NCI-H1694 (cell line): ENCODE measurements around the gene ENSA.
"Not testable (repeated sequence)": the region's sequence is repeated elsewhere in the genome, so short reads cannot be mapped to it uniquely, and the experiment has no call there.

Experiments
- DNase-seq: peaks from one replicate; lab custom pipeline; 2025; lab: John Stamatoyannopoulos, UW

ENSA gene

GRCh38 chr1:150580966-150581365, 48.4 kb downstream of the ENSA start:
- not testable (repeated sequence) for DNase-seq

GRCh38 chr1:150579945-150580642, 49.3 kb downstream of the ENSA start:
- no peak for DNase-seq

DNA sequence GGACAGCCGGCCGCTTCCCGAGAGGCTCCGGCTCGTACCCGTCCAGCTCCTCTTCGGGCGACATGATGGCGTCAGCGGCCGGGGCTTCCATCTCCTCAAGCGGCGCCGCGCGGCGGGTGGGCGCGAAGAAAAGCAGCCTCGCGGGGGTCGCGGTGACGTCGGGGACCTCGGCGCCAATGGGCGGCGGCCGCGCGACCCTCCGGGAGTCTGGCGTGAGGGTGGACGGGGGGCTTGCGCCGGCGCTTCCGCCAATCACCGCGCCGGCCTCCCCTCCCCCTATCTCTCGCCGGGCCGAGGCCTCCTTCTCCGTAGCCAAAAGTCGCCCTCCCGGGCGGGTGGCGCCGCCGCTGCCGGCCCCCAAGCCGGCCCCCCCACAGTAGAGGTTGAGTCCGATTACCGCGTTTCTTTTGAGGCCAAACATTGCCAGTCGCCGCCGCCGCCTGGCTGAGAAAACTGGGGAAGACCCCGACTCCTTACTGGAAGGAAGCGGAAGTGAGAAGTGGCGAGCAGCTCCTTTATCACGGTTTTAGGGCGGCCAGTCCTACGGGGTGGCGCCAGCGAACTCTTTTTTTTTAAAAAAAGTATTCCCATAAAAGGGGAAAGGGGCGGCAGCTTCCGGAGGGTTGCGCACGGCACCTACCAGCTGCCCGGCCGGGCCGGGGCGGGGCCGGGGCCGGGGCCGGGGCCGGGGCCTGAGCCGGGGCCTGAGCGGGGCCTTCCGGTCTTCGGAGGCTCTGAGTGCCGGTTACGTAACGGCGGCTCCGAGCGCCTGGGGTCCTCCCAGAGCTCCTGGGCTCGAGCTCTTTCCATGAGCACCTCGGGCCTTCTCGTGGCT, 50.1 kb downstream of the ENSA start, which contains the start of gene MCL1:
MCL1 (minus strand) TSS at position 501 of the 835 bp plus-strand sequence; CDS start at position 421, 80 bp downstream.
- peak; percentile 97 for DNase-seq

DNA sequence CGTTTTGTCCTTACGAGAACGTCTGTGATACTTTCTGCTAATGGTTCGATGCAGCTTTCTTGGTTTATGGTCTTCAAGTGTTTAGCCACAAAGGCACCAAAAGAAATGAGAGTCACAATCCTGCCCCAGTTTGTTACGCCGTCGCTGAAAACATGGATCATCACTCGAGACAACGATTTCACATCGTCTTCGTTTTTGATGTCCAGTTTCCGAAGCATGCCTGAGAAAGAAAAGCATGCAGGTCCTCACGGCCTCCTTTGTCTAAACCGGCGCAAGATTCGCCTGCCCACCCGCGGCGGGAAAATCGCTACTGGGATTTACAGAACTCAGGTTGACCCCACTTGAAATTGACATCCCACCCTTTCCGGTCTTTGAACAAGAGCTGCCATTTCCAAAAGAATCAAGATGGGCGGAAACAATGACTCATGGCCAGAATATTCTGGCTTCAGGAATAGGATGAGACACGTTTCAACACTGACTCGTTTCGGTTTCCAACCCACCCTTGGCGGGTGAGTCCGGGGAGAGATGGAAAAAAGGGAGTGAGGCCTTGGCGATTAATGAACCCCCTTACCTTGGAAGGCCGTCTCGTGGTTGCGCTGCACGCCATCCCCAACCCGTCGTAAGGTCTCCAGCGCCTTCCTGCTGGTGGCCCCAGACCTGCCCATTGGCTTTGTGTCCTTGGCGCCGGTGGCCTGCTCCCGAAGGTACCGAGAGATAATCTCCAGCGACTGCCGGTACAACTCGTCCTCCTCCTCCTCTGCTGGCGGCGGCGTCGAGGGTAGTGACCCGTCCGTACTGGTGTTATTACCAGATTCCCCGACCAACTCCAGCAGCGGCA, 50.9 kb downstream of the ENSA start:
- peak; percentile 45 for DNase-seq

GRCh38 chr1:150577557-150578271, 51.7 kb downstream of the ENSA start:
- DNase-seq: no peak

GRCh38 chr1:150576794-150577556, 52.4 kb downstream of the ENSA start:
- no peak for DNase-seq

- no peak for DNase-seq
Observed at GRCh38 chr1:150576367-150576711, 53.1 kb downstream of the ENSA start.

DNA sequence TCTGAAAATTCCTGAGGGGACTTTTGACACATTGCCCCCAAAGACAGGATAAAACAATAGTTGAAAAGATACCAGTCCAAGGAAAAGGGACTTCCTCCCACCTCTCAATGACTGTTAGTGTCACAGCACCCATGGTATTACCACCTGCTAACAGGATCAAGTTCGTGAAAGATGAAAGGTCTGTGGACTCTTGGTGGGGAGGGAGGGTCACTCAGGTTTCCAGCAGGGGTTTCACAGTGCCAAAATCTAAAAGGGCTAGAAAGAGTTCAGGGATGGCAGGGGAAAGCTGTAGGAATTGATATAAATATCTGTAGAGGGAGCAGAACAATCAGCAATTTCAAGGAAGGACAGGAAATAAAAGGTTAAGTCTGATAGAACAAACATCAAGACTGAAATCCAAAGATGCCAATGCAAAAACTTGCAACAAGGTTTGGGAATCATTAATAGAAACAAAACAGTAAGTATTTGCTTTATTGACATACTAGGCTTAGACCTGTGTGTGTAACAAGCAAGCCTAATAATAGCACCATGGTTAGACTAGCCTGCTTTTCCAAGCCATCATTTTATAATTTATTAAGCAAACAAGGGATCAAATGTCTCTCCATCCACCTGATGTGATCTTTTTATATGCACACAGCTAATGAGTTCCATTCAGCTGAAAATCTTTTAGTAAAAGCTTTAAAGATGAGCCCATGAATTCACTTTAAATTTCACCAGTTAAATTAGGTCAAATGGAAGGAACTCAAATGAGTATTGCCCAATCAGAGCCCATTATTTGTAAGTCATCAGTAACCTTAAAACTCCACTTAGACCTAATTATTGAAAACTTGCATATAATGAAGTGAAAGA, 53.7 kb downstream of the ENSA start:
- DNase-seq: no peak

- DNase-seq: no peak
Observed at GRCh38 chr1:150575072-150575489, 54.3 kb downstream of the ENSA start.

GRCh38 chr1:150574260-150575071, 54.9 kb downstream of the ENSA start:
- no peak for DNase-seq

GRCh38 chr1:150573648-150574071, 55.8 kb downstream of the ENSA start:
- DNase-seq: not testable (repeated sequence)

DNA sequence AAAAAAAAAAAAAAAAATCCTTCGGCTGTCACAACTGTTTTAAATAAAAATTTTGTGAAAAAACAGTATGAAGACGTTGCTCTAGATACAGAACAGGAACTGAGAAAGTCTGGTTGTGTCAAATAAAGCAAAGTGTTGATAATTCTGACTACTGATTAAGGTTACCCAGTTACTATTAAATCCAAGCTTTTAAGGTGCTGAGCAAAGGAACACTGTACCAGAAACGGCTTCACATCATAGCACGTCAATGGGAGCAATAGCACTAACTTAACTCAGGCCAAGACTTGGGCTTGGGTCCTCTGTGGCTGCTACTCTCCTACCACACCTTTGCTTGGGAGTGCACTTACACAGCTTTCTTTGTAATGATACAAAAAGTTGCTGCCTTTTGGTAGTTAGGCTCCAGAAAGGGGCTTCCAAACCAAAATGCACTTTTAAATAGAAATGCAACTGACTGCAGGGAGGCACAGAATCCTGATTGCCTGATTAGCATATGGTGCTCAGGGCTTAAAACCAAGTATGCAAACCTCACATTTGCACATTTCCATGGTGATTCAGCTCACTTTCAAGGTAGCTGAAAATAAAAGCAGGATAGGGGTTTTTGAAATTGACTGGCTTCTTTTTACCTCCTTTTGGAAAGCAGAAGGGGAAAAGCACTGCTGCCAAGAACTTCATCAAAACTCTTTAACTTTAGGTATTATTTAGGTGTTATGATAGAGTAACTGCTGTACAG, 56.3 kb downstream of the ENSA start:
- DNase-seq: no peak
